Loucy (cell line): ENCODE data around the gene ETV3.

ENCODE experiments used
- H2AFZ ChIP-seq: fragments of 200-600 bp; sonication (generic); 2 replicates; pipeline ENCODE4 v1.6.0; 2016; ENCODE audit warnings: antibody characterized with exemption, mild to moderate bottlenecking, low read length, moderate library complexity
- H3F3A ChIP-seq: fragments of 200-600 bp; 2 replicates; pipeline ENCODE4 v1.6.0; 2016; ENCODE audit warnings: antibody characterized with exemption, low read depth, mild to moderate bottlenecking
- H3K27me3 ChIP-seq: fragments of 200-600 bp; sonication (generic); 2 replicates; pipeline ENCODE4 v1.6.1; 2014; ENCODE audit warnings: low read length, mild to moderate bottlenecking; ENCODE audit not compliant: insufficient read depth, poor library complexity, severe bottlenecking
- H3K36me3 ChIP-seq: fragments of 200-600 bp; sonication (generic); 2 replicates; pipeline ENCODE4 v1.6.1; 2016; ENCODE audit warnings: low read length; ENCODE audit not compliant: insufficient read depth
- H3K4me1 ChIP-seq: fragments of 200-600 bp; sonication (generic); 2 replicates; pipeline ENCODE4 v1.5.1; 2014; ENCODE audit warnings: low read length, mild to moderate bottlenecking; ENCODE audit not compliant: insufficient read depth, poor library complexity, severe bottlenecking
- H3K4me2 ChIP-seq: fragments of 200-600 bp; sonication (generic); 2 replicates; pipeline ENCODE4 v1.6.0; 2014; ENCODE audit warnings: antibody characterized with exemption, low read length, low read depth, mild to moderate bottlenecking; ENCODE audit not compliant: poor library complexity, severe bottlenecking
- H3K4me3 ChIP-seq: fragments of 200-600 bp; sonication (generic); 2 replicates; pipeline ENCODE4 v1.5.1; 2014; ENCODE audit warnings: low read length, mild to moderate bottlenecking, mixed read lengths; ENCODE audit not compliant: poor library complexity, severe bottlenecking
- H3K79me2 ChIP-seq: fragments of 200-600 bp; sonication (generic); 2 replicates; pipeline ENCODE4 v1.6.1; 2014; ENCODE audit warnings: low read length; ENCODE audit not compliant: insufficient read depth
- H3K9ac ChIP-seq: fragments of 200-600 bp; sonication (generic); 2 replicates; pipeline ENCODE4 v1.6.0; 2014; ENCODE audit warnings: mild to moderate bottlenecking, low read depth, low read length, moderate library complexity; ENCODE audit not compliant: poor library complexity, severe bottlenecking
- H3K9me2 ChIP-seq: fragments of 200-600 bp; sonication (generic); replicated peaks from 2 replicates; pipeline ENCODE4 v1.6.1; 2016; ENCODE audit warnings: low read depth, low read length, mixed read lengths
- H3K9me3 ChIP-seq: fragments of 200-600 bp; sonication (generic); 2 replicates; pipeline ENCODE4 v1.6.1; 2014; ENCODE audit warnings: mild to moderate bottlenecking, antibody characterized with exemption, low read length, low read depth; ENCODE audit not compliant: insufficient read depth
- H4K20me1 ChIP-seq: fragments of 200-600 bp; sonication (generic); 2 replicates; pipeline ENCODE4 v1.6.0; 2014; ENCODE audit warnings: antibody characterized with exemption, low read length, mild to moderate bottlenecking; ENCODE audit not compliant: insufficient read depth, poor library complexity, severe bottlenecking
- CTCF ChIP-seq: fragments of 200-600 bp; sonication (generic); conservative IDR thresholded peaks from 2 replicates; pipeline ENCODE4 v1.5.1; 2014; ENCODE audit warnings: mild to moderate bottlenecking, antibody characterized with exemption, low read length
- EZH2phosphoT487 ChIP-seq: fragments of 200-600 bp; IDR thresholded peaks from 2 replicates; pipeline ENCODE4 v1.6.1; 2018; ENCODE audit warnings: antibody characterized with exemption, mild to moderate bottlenecking, moderate library complexity, borderline replicate concordance

Gene ETV3

GRCh38 chr1:157161901-157162300 lies 23.7 kb upstream of the ETV3 start:
- Histone ChIP-seq H3K36me3 (no peaks in the 10 kb centered on the region), H3K9ac (no peak overlapping the region), H3K27me3 (no peaks in the 10 kb centered on the region), H4K20me1 (no peaks in the 10 kb centered on the region), H3K9me2 (no peaks in the 10 kb centered on the region), H3K79me2 (no peaks in the 10 kb centered on the region), H3F3A (no peaks in the 10 kb centered on the region), H3K9me3 (no peaks in the 10 kb centered on the region), H2AFZ (no peak overlapping the region), H3K4me1 (no peaks in the 10 kb centered on the region), H3K4me3 (no peak overlapping the region), H3K4me2 (no peak overlapping the region)
- TF ChIP-seq EZH2phosphoT487 (no peak), CTCF (no peak)

- H3K27me3 ChIP-seq, result no peaks in the 10 kb centered on the region
- H3K9me3 ChIP-seq, result no peaks in the 10 kb centered on the region
- peaks cover 14% of the 10 kb centered on the region for H3K4me1 ChIP-seq
- H3K9me2 ChIP-seq, result no peaks in the 10 kb centered on the region
- H3K9ac ChIP-seq, result no peak overlapping the region
- no peak overlapping the region for H2AFZ ChIP-seq
- no peak overlapping the region for H3K4me2 ChIP-seq
- TF ChIP-seq EZH2phosphoT487 (no peak), CTCF (no peak)
- H3F3A ChIP-seq, result no peaks in the 10 kb centered on the region
- no peak overlapping the region for H3K4me3 ChIP-seq
- no peaks in the 10 kb centered on the region for H3K36me3 ChIP-seq
- H3K79me2 ChIP-seq, result no peaks in the 10 kb centered on the region
- no peaks in the 10 kb centered on the region for H4K20me1 ChIP-seq
These were observed 20.8 kb upstream of the ETV3 start for GRCh38 chr1:157158967-157159366.

GRCh38 chr1:157157501-157158190 lies 19.5 kb upstream of the ETV3 start:
- Histone ChIP-seq H3K4me3 (no peak overlapping the region), H3K4me1 (peaks cover 15% of the 10 kb centered on the region), H3K9ac (no peak overlapping the region), H3F3A (no peaks in the 10 kb centered on the region), H3K9me3 (no peaks in the 10 kb centered on the region), H3K36me3 (no peaks in the 10 kb centered on the region), H3K4me2 (no peak overlapping the region), H3K27me3 (no peaks in the 10 kb centered on the region), H3K9me2 (no peaks in the 10 kb centered on the region), H4K20me1 (no peaks in the 10 kb centered on the region), H2AFZ (no peak overlapping the region), H3K79me2 (no peaks in the 10 kb centered on the region)
- no peak for TF ChIP-seq CTCF
- no peak for TF ChIP-seq EZH2phosphoT487
